K562 (cell line): ENCODE measurements around the gene DHTKD1. TPM values are rescaled to one million over a fixed set of nuclear protein-coding genes. Genes with fewer than 3 reads are reported as not detected.

Experiments
- HDAC6 ChIP-seq: IDR thresholded peaks from 2 replicates; pipeline ENCODE4 v1.6.1; 2012; ENCODE audit warnings: low read depth, mild to moderate bottlenecking, control low read depth, inconsistent platforms, low read length, moderate library complexity
- MGA ChIP-seq: fragments of 450-650 bp; IDR thresholded peaks from 2 replicates; pipeline ENCODE4 v1.6.1; 2016; ENCODE audit warnings: mild to moderate bottlenecking, moderate library complexity
- PATZ1 ChIP-seq: fragments of 250-450 bp; sonication (Bioruptor Pico); IDR thresholded peaks from 2 replicates; pipeline ENCODE4 v1.5.0; 2020; ENCODE audit warnings: mild to moderate bottlenecking, borderline replicate concordance
- POLR2AphosphoS2 ChIP-seq: IDR thresholded peaks from 2 replicates; pipeline ENCODE4 v1.6.1; 2012; ENCODE audit warnings: low read length, improper control_type of control experiment
- RBM25 ChIP-seq: fragments of 200-400 bp; formaldehyde crosslinking; IDR thresholded peaks from 2 replicates; pipeline ENCODE4 v1.6.1; 2018; ENCODE audit warnings: low read length, low read depth, moderate library complexity; ENCODE audit not compliant: severe bottlenecking
- VEZF1 ChIP-seq: fragments of 200-800 bp; sonication (Bioruptor generic); IDR thresholded peaks from 2 replicates; pipeline ENCODE4 v1.6.1; 2017; ENCODE audit warnings: missing genetic modification characterization, missing compliant biosample characterization
- ZNF75A ChIP-seq: fragments of 450-650 bp; formaldehyde crosslinking; IDR thresholded peaks from 2 replicates; pipeline ENCODE4 v1.4.0; 2020; ENCODE audit warnings: mild to moderate bottlenecking
- polyA plus RNA-seq, 8 experiments: library from polyadenylated mRNA; depleted of rRNA in 4 of 8; stranded (reverse) in 5 of 8; unstranded in 3 of 8; fragments of >200 nt; fragmentation: Nextera tagmentation in 2 of 8; fragmentation: Illumina TruSeq in 1 of 8; extraction: Ambion mirVana in 2 of 8; extraction: Trizol in 1 of 8; gene quantifications; 2 replicates each; pipeline versions ENCODE4 v1.2.1 to v1.2.3, GENCODE V29; 2011 to 2014; ENCODE audit warnings: inconsistent platforms in 1 of 8, missing spikeins in 1 of 8
- total RNA-seq, 7 experiments: library from RNA; depleted of rRNA in 6 of 7; stranded (reverse); fragments of >200 nt in 6 of 7; fragmentation: Illumina TruSeq in 2 of 7; extraction: Trizol in 2 of 7; gene quantifications; 2 replicates each; pipeline versions ENCODE4 v1.2.1 to v1.2.3, GENCODE V29; 2011 to 2021; ENCODE audit warnings: low replicate concordance in 1 of 7

DHTKD1 gene
- total and polyA plus RNA-seq, 9 of the 15 experiments (the other 6 are each of a cell fraction or from before 2014, with no cell fraction given) = 3.1 to 19.7 (median 6.8) TPM

GRCh38 chr10:12067336-12067735 lies 1.4 kb upstream of the DHTKD1 start (continued):
- no peak for TF ChIP-seq VEZF1 (CRISPR knock-in tag)
- no peak for TF ChIP-seq ZNF75A
- TF ChIP-seq POLR2AphosphoS2 = no peak
- no peak for TF ChIP-seq RBM25
- TF ChIP-seq MGA = no peak
- no peak for TF ChIP-seq PATZ1 (CRISPR knock-in tag)
- TF ChIP-seq HDAC6 = no peak
